Stimulated activated CD4-positive, alpha-beta T cell treated with anti-CD3 and anti-CD28 coated beads, Interleukin-4, amount 100 ng/mL, for 4 hours (primary cell): ENCODE results near the gene HERPUD1.

ENCODE experiments used
- DNase-seq, 2 experiments: peaks; one replicate each; pipeline ENCODE4 v3.0.0-alpha.2; 2020

Gene HERPUD1

DNA sequence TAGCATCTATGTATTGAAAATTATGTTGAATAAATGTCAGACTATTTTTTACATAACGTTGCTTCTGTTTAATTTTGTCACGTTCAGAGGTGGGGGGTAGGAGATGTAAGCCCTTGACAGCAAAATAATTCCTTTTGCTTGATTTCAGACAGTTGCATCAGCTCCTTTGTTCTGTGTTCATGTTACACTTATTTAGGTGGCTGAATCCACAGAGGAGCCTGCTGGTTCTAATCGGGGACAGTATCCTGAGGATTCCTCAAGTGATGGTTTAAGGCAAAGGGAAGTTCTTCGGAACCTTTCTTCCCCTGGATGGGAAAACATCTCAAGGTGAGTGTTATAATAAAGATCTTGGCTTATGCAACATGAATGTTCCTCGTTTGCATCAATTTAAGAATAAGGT, 4.5 kb downstream of the HERPUD1 start:
- DNase-seq = no peak

DNA sequence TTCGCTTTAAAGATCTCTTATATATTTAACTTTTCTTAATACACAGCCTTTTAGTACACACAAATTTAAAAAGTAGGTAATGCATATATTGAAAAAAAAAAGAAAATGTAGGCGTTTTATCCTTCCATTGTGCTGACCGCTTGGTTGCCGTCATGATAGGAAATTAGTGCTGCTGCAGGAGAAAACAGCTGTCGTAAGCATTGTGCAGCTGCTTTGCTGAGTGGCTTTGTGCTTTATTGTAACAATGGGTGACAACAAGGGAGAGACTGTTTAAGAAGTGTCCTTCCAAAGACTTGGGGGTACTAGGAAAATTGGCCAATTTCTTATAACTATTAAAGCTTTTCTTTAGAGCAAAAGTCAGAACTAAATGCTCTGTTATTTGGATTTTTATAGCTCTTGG, 5.0 kb downstream of the HERPUD1 start:
- no peak for DNase-seq

DNA sequence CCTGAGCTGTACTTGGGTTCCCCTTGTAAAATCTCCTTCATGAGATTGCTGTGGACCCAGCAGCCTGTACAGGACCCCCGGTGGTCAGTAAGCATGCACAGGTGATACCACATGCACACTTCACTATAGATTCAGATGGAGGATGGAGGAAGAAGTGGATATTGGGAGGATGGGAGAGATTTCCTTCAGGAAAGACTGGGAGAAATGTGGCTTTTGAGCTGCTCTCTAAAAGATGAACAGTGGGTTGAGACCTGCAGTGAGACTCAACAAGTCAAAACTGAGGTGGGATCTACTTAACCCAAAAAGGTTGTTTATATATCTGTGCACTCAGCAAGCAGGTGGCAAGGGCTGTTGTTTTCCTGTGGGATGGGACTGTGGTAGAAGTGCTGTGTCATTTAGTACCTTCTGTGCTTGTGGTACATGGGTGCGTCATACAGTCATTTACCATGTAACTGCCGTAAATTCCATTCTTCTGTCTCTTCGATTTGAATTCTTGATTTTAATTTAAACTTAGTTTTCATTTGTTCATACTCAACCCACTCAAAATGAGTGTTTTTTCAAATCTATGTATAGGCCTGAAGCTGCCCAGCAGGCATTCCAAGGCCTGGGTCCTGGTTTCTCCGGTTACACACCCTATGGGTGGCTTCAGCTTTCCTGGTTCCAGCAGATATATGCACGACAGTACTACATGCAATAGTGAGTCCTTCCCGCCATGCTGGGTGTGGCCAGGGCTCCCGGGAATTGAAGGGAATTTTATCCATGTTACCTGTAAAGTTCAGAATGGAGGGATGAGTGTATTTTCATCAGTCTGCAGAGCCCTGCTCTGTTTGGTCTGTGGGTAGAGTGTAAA, 6.9 kb downstream of the HERPUD1 start:
- peak in 1 of 2 experiments; percentile 21 for DNase-seq

DNA sequence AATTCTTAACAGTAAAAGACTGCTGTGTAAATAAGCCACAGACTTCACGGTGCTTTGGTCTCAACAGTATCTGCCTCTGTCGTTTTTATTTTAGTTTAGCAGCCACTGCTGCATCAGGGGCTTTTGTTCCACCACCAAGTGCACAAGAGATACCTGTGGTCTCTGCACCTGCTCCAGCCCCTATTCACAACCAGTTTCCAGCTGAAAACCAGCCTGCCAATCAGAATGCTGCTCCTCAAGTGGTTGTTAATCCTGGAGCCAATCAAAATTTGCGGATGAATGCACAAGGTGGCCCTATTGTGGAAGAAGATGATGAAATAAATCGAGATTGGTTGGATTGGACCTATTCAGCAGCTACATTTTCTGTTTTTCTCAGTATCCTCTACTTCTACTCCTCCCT, 7.9 kb downstream of the HERPUD1 start:
- no peak for DNase-seq

DNA sequence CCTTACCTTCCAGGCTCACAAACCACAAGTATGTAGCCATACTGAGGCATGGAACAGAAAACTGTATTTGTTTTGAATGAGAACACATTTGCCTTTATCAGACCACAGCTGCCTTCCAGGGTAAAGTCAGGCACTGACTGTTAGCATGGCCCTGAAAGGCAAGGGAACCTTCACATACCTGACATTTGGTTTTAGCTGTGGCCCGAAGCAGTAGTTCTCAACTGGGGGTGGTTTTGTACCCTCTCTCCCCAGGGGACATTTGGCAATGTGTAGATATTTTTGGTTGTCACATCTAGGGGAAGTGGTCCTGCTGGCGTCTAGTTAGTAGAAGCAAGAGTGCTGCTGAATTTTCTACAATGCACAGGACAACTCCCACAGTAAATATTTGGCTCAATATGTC, 9.2 kb downstream of the HERPUD1 start:
- no peak for DNase-seq

DNA sequence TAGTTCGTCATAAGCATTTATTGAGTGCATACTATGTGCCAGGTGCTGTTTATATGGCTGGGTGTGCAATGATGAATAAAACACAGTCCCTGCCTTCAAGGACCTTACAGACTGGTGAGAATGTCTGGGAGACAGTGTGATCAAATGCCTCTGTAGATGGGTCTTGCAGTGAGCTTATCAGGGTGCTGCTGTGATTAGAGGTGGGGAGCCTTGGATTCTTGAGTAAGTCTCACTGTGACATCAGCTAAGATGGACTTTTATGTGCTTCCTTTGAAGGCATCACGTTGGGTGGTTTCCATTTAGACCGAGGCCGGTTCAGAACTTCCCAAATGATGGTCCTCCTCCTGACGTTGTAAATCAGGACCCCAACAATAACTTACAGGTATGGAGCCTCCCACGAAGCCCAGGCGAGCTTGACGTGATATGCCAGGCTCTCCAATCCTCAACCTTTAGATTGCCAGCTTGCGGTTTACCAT, 10.0 kb downstream of the HERPUD1 start:
- no peak for DNase-seq

DNA sequence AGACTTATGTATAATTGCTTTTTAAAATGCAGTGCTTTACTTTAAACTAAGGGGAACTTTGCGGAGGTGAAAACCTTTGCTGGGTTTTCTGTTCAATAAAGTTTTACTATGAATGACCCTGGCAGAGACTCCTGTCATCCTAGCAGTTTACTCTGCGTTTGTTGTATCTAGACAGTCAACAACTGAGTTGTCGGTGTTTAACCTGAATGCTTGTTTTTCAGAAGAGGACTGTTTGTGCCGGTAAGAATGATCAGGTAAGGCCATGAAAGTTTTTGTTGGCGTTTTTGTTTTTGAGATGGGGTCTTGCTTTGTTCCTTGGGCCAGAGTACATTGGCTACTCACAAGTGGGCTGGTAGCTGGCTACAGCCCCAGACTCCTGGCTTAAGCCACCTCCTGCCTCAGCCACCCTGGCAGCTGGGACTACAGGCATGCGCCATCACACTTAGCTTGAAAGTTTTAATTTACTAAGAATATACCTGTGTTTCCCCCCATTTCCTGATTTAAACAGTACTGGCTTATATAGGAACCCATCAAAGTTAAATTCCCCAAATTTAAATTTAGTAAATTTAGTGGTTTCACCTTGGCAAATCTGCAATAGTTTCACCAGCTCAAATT, 11.9 kb downstream of the HERPUD1 start:
- DNase-seq = no peak

DNA sequence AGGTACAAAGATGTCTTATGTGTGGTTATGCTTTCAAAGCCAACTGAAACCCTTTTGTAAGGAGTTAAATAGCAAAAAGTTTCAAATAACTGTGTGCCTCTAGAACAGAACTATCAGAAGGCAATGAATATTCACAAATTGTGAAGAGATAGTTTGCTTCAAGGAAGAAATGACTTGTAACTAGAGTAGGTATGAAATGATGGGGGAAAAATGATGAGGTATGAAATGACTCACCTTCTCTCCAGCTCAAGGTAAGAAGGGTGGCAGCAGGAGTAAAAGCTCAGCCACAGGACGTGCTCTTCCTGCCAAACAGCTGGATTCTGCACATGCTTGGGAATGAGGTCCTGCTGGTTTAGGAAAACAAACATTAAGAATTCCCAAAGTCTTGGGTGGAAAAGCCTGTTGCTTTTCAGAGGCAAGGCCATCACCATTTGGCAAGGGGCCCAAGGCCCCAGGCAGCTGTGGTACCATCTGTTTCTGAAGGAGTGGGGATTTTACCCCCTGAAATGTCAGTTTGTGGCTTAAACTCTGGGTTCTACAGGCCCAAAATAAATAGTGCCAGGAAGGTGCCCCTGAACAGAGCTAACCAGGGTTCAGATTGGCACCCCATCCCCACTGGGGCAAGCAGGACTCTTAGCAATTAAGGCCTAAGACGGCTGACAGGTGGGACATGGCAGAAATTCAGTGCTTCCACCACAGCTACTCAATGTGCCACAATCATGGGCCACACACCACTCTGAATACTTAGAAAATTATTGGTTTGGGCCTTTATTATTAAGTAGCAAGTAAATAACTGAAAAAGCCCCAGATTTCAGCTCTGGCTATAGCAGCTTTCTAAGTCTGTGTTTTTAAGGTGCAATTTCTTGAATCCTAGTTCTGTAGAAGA, 13.3 kb downstream of the HERPUD1 start:
- peak in 1 of 2 experiments; percentile 22 for DNase-seq

DNA sequence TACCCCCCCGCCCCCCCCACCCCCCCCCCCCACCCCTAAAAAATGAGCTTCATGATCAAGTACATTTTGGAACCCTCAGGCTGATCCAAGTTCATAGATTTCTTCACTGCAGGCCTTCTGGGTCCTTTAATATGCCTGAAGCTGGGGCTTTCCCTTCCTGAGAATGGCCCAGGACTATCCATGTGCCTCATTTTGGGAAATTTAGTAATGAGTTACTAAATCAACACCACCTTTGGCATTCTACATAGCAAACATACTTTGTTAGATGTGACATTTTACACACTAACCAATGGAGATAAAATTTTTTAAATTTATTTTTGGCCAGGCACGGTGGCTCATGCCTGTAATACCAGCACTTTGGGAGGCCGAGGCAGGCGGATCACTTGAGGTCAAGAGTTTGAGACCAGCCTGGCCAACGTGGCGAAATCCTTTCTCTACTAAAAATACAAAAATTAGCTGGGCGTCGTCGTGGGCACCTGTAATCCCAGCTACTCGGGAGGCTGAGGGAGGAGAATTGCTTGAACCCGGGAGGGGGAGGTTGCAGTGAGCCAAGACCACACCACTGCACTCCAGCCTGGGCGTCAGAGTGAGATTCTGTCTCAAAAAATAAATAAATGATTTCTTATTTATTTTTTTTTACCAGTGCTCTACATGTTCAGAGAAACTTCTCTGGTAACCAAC, 14.0 kb downstream of the HERPUD1 start:
- DNase-seq = no peak

DNA sequence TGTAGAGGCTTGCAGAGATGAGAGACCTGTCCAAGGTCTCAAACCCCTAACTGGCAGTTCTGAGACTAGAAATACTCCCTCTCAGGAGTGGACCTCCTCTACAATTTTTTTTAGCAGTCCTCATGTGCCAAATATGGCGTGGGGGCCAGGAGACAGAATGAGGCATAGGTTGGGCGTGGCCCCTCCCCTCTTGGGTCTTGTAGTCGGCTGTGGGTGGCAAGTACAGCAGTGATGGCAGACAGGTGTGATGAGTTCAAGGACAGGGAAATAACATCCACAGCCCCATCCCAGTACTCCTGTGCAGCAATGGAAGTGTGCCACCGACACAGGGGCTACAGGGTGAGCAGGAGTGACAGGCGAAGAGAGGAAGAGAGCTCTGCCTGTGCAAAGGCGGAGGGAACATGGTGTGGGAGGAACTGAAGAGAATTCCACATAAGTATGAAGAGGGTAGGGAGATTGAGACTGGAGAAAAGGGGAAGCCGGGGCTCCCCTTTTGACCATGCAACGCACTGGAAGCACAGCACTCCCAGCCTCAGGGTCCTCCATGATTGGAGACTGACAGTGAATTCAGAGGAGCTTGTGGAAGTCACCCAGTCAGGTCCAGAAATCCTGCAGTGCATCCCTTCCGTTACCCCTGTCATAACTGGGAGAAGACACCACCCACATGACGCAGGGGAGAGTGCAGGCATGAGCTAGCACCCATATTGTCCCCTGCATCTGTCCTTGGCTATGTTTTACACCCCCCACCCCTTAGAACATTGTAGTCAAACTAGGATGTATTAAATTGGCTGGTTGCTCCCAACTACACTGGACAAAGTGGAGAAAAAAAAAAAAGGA, 15.0 kb downstream of the HERPUD1 start:
- DNase-seq = no peak

DNA sequence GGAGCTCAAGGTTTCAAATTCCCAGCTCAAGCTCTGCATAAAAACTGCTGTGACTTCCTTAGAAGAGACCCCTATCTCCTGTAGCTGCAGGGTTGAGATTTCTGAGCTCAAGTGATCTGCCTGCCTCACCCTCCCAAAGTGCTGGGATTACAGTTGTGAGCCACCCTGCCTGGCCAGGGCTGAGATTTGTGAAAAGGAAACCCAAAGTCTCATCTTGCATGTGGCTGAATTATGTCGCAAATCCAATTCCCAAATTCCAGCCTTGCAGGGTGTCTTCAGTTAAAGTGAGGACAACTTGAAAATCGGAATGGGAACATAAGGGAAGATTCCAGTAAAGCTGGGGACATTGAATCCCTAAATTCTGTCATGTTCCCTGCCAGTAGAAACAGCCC, 15.7 kb downstream of the HERPUD1 start:
- no peak for DNase-seq

DNA sequence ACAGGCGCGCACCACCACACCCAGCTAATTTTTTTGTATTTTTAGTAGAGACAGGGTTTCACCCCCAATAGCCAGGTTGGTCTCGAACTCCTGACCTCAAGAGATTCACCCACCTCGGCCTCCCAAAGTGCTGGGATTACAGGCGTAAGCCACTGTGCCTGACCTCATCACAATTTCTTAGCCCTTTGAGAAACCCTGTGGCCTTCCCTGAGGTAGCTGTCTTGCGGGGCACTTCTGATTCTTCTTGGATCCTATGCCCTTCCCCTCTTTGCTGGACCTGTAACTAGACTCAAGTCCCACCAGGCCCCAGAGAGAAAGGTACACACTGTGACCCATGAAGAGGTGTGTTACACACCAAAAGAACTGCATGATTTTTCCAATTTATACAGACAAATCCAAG, 16.3 kb downstream of the HERPUD1 start:
- DNase-seq = no peak

DNA sequence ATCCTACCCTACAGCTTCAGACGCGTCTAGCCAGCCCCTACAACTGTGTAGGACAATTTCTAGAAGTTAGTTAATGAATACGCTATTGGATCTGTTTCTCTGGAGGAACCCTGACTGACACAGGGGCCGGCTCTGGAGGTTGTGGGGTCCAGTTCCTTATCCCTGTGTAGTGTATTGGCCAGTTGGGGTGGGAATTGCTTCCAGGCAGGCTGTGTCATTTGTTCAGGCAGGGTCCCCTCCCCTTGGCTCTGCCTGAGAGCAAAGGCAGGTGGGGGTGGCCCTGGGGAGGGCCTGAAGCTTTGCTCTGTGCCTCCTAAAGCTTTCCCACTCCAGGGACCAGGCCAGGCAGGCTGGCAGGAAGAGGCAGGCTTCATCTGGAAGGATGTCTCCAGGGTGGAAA, 18.1 kb downstream of the HERPUD1 start:
- DNase-seq = no peak

DNA sequence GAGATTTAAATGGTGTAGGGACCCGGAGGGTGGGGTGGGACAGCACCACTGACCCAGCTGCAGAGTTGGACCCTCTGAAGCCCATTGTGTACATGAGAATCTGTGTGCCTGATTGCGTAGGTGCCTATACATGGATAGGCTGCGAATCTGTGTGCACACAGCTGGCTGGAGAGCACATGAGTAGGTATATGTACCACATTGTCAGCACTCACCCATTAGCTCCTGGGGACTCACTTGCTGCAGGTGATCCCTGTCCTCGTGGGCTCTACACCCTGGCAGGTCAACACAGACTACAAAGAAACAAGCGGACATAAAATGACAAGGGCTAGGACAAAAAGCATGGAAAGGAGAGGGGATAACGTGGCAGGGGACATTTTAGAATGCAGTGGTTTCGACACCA, 18.5 kb downstream of the HERPUD1 start:
- DNase-seq = no peak

DNA sequence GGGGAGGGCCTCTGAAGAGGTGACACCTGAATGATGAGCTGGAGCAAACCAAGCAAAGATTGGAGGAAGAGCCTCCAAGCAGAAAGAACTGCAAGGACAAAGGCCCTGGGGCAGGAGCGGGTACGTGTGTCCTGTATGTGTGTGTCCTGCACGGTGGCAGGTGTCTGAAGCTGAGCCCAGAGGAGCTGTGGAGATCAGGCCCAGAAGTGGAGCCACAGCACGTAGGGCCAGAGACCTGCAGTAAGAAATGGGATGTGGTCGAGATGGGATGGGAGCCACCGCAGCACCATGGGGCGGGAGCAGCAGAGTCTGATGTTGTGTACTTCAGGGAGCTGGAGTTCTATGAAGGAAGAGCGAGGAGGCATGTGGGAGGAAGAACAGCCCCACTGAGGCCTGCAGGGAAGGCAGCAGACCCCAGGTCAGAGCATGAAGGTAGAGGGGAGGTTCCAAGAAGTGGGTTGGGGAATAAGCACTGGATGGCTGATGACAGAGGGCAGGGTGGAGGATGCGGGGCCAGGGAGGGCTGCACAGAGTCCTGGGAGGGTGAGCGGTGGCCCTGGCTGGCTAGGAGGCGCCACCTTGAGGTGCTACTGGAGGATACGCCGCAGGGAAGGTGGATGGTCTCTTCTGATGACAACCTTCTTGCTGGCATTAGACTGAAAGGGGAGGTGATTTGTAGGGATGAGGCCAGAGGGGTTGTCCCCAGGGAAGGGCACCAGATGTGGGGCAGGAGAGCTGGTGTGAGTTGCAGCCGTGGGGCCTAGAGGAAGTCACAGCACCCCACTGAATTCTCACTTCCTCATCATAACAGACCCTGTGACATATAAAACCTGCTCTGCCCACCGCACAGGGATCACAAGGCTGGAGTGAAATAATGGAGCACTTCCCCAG, 19.2 kb downstream of the HERPUD1 start:
- DNase-seq = peak; percentile 39 to 53

DNA sequence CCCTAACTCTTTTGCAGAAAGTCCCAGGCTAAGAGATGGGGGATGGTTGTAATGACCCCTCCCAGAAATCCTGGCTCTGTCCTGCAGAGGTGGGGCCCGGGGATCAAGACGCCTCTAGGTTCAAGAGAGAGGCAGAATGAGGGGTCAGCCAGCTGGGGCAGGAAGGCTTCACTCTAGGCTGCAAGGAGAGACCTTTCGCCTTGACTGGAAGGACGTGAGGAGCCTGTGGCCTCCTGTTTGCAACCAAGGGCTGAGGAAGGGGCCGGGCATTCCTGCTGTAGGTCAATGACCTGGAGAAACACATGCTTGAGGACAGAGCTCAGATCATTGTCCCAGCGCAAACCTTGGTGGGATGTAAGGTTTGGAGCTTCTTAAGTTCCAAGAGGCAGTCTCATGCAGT, 21.1 kb downstream of the HERPUD1 start:
- DNase-seq = no peak

DNA sequence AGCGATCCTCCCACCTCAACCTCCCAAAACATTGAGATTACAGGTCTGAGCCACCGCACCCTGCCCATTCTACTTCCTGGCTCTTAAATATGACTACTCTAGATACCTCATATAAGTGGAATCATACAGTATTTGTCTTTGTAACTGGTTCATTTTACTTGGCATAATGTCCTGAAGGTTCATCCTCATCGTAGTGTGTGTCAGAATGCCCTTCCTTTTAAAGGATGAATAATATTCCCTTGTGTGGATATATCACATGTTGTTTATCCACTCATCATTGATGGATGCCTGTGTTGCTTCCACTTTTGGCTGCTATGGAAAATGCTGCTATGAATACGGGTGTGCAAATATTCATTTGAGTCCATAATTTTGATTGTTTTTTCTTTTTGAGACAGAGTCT, 24.1 kb downstream of the HERPUD1 start:
- no peak for DNase-seq

DNA sequence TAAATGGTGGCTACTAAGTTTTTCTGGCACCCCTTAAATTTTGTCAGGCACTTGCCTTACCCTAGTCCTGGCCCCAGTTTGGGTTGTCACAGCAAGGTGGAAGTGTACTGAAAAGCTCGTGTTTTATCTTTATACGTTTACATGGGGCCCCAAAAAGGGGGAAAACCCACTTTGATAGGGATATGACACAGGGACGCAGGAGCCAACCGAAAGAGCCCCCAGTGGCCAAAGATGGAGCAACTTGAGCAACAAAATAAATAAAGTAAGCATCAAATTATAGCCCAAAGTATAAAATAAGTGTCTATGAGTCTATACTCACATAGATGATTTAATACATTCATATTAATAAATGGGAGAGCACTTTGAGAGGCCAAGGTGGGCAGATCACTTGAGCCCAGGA, 24.8 kb downstream of the HERPUD1 start:
- no peak for DNase-seq

DNA sequence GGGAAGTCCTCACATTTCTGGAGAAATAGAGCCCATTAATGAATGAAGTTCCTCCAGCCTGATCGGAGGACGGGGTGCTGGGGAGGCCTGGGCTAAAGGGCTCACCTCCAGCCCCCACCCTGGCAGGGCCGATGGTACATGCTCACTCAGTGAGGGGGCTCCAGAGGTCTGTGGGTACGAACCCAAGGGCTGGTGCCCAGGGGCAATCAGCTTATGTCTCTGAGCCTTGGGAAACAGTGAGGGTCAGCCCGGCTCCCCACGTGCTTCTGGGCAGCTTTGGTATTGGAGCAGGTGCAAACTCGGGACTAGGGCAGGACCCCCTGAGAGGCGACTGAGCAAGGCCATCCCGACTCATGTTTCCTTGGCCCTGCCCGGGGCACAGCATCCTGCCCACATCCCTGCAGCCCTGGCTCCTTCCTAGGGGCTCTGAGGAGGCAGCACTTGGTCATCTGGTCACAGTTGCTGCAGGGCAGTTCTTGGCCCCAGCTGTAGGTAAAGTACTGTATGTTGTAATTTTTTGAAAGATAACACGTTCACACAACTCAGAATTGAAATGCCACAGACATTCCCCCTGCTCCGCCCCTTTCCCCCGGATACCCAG, 28.8 kb downstream of the HERPUD1 start:
- no peak for DNase-seq

DNA sequence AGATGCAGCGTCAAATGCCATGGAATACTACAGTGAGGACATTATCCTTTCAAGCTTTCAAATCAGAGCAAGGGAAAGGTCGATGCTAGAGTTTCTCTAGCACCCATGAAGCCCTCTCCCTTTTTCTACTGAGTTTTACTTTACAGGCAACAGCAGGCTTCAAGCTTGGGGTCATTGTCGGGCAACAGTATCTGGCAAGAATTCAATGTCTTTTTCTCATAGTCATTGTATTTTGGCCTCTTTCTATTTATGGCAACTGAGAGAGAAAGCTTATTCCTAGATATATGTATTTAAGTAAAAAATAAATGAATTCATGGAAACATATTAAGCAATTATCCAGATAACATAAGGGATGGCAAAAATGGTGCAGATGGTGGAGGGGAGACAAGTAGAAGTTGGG, 29.4 kb downstream of the HERPUD1 start:
- no peak for DNase-seq
